Body of pancreas (tissue), 4 donors: ENCODE data around the gene HSPA1B. TPM values are rescaled to one million over a fixed set of nuclear protein-coding genes. Genes with fewer than 3 reads are reported as not detected.
"Not testable (repeated sequence)": the region's sequence is repeated elsewhere in the genome, so short reads cannot be mapped to it uniquely, and the experiment has no call there.

Experiments used
- ATAC-seq: fragments of 150-250 bp; one replicate; pipeline ENCODE4 v1.9.1; 2016
- DNase-seq, 4 donors: peaks; one replicate each; pipeline ENCODE4 v3.0.0-alpha.2; 2019
- H3K27ac ChIP-seq, 4 donors: fragments of 200-600 bp; sonication (generic); 1 replicate in 3 of 4; 2 replicates in 1 of 4; pipeline versions ENCODE4 v1.5.1 to v1.6.1; 2016 to 2019; ENCODE audit warnings: mild to moderate bottlenecking in 1 of 4, mixed read lengths in 1 of 4, moderate library complexity in 1 of 4
- H3K27me3 ChIP-seq, 2 donors: fragments of 200-600 bp; sonication (generic); one replicate each; pipeline ENCODE4 v1.6.0; 2016; ENCODE audit warnings: mild to moderate bottlenecking in 1 of 2
- H3K36me3 ChIP-seq, 2 donors: fragments of 200-600 bp; sonication (generic); replicated peaks in 1 of 2; 2 replicates each; pipeline ENCODE4 v1.5.1; 2016; ENCODE audit warnings: low read depth in 2 of 2; ENCODE audit not compliant: insufficient read depth in 1 of 2
- H3K4me1 ChIP-seq: fragments of 200-600 bp; sonication (generic); one replicate; pipeline ENCODE4 v1.6.0; 2016
- H3K4me3 ChIP-seq, 2 donors: fragments of 200-600 bp; sonication (generic); 1 replicate in 1 of 2; 2 replicates in 1 of 2; pipeline ENCODE4 v1.5.1; 2016 to 2019
- H3K9me3 ChIP-seq, 3 donors: fragments of 200-600 bp; sonication (generic); 1 replicate in 2 of 3; 2 replicates in 1 of 3; pipeline ENCODE4 v1.5.1; 2016
- POLR2A ChIP-seq, 3 donors: fragments of 450-650 bp; IDR thresholded peaks; one replicate each; pipeline ENCODE4 v1.6.1; 2016; ENCODE audit warnings: antibody characterized with exemption in 3 of 3, mild to moderate bottlenecking in 2 of 3
- WGBS, 2 donors: methylation state at CpG; one replicate each; pipeline ENCODE4 v1.1.5; 2017; 5-methylcytosine and 5-hydroxymethylcytosine counted together
- intact Hi-C: fragments of 100-400 bp; cut with DNase I; formaldehyde crosslinking; loops from one replicate; pipeline ENCODE4 v1.15.1; 2023
- total RNA-seq, 2 donors: library from RNA; depleted of rRNA; stranded (reverse); fragments of >200 nt; gene quantifications; one replicate each; pipeline ENCODE4 v1.1.0, GENCODE V29; 2016
- TF ChIP-seq, protein P1 (sequence below), 7 experiments: fragments of 450-650 bp in 4 of 7; fragments of 200-600 bp in 3 of 7; sonication (generic) in 3 of 7; IDR thresholded peaks; one replicate each; pipeline ENCODE4 v1.5.1; 2016 to 2019; ENCODE audit warnings: antibody characterized with exemption in 7 of 7

The HSPA1B gene
- total RNA-seq, 2 donors from 2014 or later = 87.0 to 131 TPM

DNA sequence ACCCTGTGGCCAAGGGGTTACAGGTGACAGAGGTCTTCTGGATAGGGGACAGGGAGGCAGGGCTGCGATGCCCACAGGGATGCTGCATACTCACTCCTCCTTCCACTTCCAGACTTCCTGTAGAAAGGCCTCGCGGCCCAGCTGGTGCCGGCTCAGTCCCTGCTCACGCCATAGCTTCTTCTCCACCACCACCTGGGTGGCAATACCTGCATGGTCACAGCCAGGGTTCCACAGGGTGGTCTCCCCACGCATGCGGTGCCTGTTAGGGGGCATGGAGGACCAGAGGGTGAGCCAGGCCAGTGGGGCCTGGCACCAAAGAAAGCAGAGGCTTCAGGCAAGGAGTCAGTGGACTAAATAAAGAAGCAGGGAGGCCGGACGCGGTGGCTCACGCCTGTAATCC, 42.1 kb upstream of the HSPA1B start:
- DNase-seq (no peak), ATAC-seq (no peak)
- Histone ChIP-seq H3K4me1 (no peaks in the 10 kb centered on the region), H3K27me3 (no peaks in the 10 kb centered on the region), H3K27ac (no peak overlapping the region), H3K9me3 (no peaks in the 10 kb centered on the region), H3K4me3 (no peak overlapping the region), H3K36me3 (peaks cover 0 to 29% of the 10 kb centered on the region in 2 donors)
- 91 to 96% methylated on average over 10 to 11 of the region's 11 CpGs for WGBS, 2 donors
- intact Hi-C loops = no loop called here
- no peak for TF ChIP-seq POLR2A (IDR thresholded peaks at IDR 0.05)
- TF ChIP-seq, protein P1, sequence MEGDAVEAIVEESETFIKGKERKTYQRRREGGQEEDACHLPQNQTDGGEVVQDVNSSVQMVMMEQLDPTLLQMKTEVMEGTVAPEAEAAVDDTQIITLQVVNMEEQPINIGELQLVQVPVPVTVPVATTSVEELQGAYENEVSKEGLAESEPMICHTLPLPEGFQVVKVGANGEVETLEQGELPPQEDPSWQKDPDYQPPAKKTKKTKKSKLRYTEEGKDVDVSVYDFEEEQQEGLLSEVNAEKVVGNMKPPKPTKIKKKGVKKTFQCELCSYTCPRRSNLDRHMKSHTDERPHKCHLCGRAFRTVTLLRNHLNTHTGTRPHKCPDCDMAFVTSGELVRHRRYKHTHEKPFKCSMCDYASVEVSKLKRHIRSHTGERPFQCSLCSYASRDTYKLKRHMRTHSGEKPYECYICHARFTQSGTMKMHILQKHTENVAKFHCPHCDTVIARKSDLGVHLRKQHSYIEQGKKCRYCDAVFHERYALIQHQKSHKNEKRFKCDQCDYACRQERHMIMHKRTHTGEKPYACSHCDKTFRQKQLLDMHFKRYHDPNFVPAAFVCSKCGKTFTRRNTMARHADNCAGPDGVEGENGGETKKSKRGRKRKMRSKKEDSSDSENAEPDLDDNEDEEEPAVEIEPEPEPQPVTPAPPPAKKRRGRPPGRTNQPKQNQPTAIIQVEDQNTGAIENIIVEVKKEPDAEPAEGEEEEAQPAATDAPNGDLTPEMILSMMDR (IDR thresholded peaks at IDR 0.05) = no peak

DNA sequence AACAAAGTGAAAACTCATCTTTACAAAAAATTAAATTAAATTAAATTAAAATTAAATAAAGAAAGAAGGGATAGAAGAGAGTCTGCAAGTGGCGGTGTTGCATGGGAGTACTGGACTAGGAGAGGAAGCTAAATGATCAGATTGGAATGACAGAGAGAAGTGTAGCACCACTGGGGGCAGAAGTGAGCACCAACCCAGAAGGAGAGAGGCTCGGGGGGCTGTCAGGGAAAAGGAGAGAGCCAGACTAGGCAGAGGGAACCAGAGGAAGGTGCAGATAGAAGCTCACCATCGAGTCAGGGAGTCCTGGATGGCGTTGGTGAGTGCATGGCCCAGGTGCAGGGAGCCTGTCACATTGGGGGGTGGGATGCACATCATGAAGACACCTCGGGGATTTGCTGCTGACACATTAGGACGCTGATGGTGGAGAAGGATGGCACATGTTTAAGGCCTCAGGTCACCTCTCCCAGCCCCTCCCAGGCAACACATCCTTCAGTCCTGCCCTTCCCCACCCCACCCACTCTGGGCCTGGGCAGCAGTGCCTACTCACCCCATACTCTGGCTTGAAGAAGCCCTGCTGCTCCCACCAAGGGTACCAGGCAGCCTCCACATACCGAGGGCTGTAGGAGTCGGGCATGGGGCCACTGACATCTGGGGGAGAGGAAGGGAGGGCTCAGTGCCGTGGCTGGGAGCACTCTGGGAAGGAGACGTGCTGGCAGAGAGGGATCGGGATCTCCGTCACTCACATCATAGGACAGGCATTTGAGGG, 36.0 kb upstream of the HSPA1B start:
- WGBS, 2 donors = 65 to 70% methylated on average over 10 to 12 of the region's 12 CpGs
- DNase-seq (peak; percentile 39 to 68 (median 47)), ATAC-seq (no peak)
- TF ChIP-seq, protein P1 (IDR thresholded peaks at IDR 0.05) = peak in 6 of 7 experiments; percentile 34 to 66 (median 50)
- no peak for TF ChIP-seq POLR2A (IDR thresholded peaks at IDR 0.05)
- intact Hi-C loops = no loop called here
- Histone ChIP-seq H3K27ac (no peak overlapping the region), H3K27me3 (no peaks in the 10 kb centered on the region), H3K9me3 (no peaks in the 10 kb centered on the region), H3K4me1 (peaks cover 22% of the 10 kb centered on the region), H3K4me3 (no peak overlapping the region), H3K36me3 (peaks cover 0 to 3% of the 10 kb centered on the region in 2 donors)

DNA sequence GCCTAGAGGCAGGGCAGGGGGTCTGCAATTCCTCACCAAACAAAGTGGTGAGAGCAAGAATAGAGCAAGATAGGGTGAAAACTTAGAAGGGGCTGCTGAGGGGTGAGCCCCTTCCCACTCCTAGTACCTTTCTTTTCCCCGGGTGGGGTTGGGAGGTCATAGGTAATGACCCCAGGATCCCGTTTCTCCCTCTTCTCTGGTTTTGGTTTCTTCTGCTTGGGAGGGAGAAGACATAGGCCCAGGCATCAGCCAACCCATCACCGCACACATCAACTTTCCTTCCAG, 35.5 kb upstream of the HSPA1B start:
- Histone ChIP-seq H3K36me3 (peaks cover 0 to 3% of the 10 kb centered on the region in 2 donors), H3K4me1 (peaks cover 22% of the 10 kb centered on the region), H3K9me3 (no peaks in the 10 kb centered on the region), H3K27me3 (no peaks in the 10 kb centered on the region), H3K27ac (no peak overlapping the region), H3K4me3 (no peak overlapping the region)
- no peak for DNase-seq
- TF ChIP-seq POLR2A (IDR thresholded peaks at IDR 0.05) = no peak
- TF ChIP-seq, protein P1 (IDR thresholded peaks at IDR 0.05) = no peak
- 76 to 87% methylated on average over 3 of the region's 3 CpGs for WGBS, 2 donors
- no peak for ATAC-seq
- intact Hi-C loops = no loop called here

DNA sequence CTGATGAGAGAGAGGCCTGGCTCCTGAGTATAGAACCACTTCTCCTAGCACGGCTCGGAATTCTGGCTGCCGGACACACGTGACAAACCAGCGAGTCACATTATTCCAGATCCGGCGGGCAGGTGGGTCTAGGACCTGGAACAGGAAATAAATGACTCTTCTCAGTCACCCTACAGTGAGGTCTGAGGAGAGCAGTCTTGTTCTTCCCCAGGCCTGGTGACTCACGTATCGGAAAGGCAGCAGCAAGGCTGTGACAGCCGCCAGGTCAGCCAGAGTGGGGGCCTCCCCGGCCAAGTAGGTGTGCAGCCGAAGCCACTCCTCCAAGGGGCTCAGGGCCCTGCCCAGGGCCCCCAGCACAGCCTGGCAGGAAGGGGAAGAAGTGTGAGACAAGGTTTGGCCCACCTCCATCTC, 34.8 kb upstream of the HSPA1B start:
- Histone ChIP-seq H3K27me3 (no peaks in the 10 kb centered on the region), H3K9me3 (no peaks in the 10 kb centered on the region), H3K4me1 (peaks cover 22% of the 10 kb centered on the region), H3K27ac (no peak overlapping the region), H3K4me3 (no peak overlapping the region), H3K36me3 (peaks cover 0 to 3% of the 10 kb centered on the region in 2 donors)
- intact Hi-C loops = no loop called here
- WGBS, 2 donors = 83 to 85% methylated on average over 4 to 12 of the region's 12 CpGs
- DNase-seq (no peak), ATAC-seq (no peak)
- TF ChIP-seq POLR2A (IDR thresholded peaks at IDR 0.05) = no peak
- TF ChIP-seq, protein P1 (IDR thresholded peaks at IDR 0.05) = no peak

DNA sequence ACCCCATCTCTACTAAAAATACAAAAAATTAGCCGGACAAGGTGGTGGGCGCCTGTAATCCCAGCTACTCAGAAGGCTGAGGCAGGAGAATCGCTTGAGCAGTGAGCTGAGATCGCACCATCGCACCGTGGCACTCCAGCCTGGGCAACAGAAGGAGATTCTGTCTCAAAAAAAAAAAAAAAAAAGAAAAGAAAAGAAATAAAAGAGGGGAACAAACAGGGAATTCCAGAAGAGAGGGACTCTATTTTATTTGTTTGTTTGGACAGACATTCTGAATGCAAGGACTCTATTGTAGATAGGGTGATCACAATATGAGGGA, 33.7 kb upstream of the HSPA1B start:
- 82 to 89% methylated on average over 6 of the region's 6 CpGs for WGBS, 2 donors
- not testable (repeated sequence) for H3K27me3 ChIP-seq, ATAC-seq

More for the DNA sequence above, 33.7 kb upstream of the HSPA1B start:
- Histone ChIP-seq H3K27ac (peak overlapping the region in 1 of 4 donors; percentile 95), H3K4me1 (peaks cover 22% of the 10 kb centered on the region)
- intact Hi-C loops, H3K4me3 ChIP-seq, H3K36me3 ChIP-seq, H3K9me3 ChIP-seq, DNase-seq: not testable (repeated sequence)
